ENCODE data around the gene DIP2A.
A peak's percentile ranks its signal among the peaks of the same experiment; 100 is the strongest.
"Not testable (repeated sequence)": the region's sequence is repeated elsewhere in the genome, so short reads cannot be mapped to it uniquely, and the experiment has no call there.

Gene DIP2A

GRCh38 chr21:46425041-46425440 lies 33.6 kb upstream of the DIP2A start:
- DNase-seq (ENCODE audit: low spot score), result no peak

- no peak for DNase-seq (ENCODE audit: low spot score)
Observed at GRCh38 chr21:46425571-46425970, 33.1 kb upstream of the DIP2A start.

- no peak for DNase-seq (ENCODE audit: low spot score)
Observed at GRCh38 chr21:46426313-46427046, 32.2 kb upstream of the DIP2A start.

GRCh38 chr21:46427516-46427915 lies 31.2 kb upstream of the DIP2A start:
- DNase-seq (ENCODE audit: low spot score), result no peak

- DNase-seq (ENCODE audit: low spot score), result no peak
Observed at GRCh38 chr21:46428286-46428685, 30.4 kb upstream of the DIP2A start.

GRCh38 chr21:46428987-46429710 lies 29.5 kb upstream of the DIP2A start:
- no peak for DNase-seq (ENCODE audit: low spot score)

- DNase-seq (ENCODE audit: low spot score), result no peak
Observed at GRCh38 chr21:46429754-46430681, 28.7 kb upstream of the DIP2A start.

GRCh38 chr21:46431448-46431847 lies 27.2 kb upstream of the DIP2A start:
- peak; percentile 29 for DNase-seq (ENCODE audit: low spot score)

GRCh38 chr21:46431884-46432488 lies 26.7 kb upstream of the DIP2A start:
- DNase-seq (ENCODE audit: low spot score), result no peak

GRCh38 chr21:46433116-46433515 lies 25.6 kb upstream of the DIP2A start:
- DNase-seq (ENCODE audit: low spot score), result not testable (repeated sequence)

- DNase-seq (ENCODE audit: low spot score), result no peak
Observed at GRCh38 chr21:46434322-46434958, 24.3 kb upstream of the DIP2A start.

- no peak for DNase-seq (ENCODE audit: low spot score)
Observed at GRCh38 chr21:46435786-46436227, 22.9 kb upstream of the DIP2A start.

- DNase-seq (ENCODE audit: low spot score), result no peak
Observed at GRCh38 chr21:46436621-46437020, 22.1 kb upstream of the DIP2A start.

- no peak for DNase-seq (ENCODE audit: low spot score)
Observed at GRCh38 chr21:46437096-46437498, 21.6 kb upstream of the DIP2A start.

- DNase-seq (ENCODE audit: low spot score), result no peak
Observed at GRCh38 chr21:46437511-46437910, 21.2 kb upstream of the DIP2A start.

GRCh38 chr21:46438241-46438640 lies 20.4 kb upstream of the DIP2A start:
- no peak for DNase-seq (ENCODE audit: low spot score)

- DNase-seq (ENCODE audit: low spot score), result no peak
Observed at GRCh38 chr21:46439906-46440305, 18.8 kb upstream of the DIP2A start.

GRCh38 chr21:46441331-46441730 lies 17.4 kb upstream of the DIP2A start:
- DNase-seq (ENCODE audit: low spot score), result no peak

- DNase-seq (ENCODE audit: low spot score), result no peak
Observed at GRCh38 chr21:46441961-46442498, 16.7 kb upstream of the DIP2A start.

- no peak for DNase-seq (ENCODE audit: low spot score)
Observed at GRCh38 chr21:46442938-46443337, 15.8 kb upstream of the DIP2A start.

GRCh38 chr21:46443910-46444309 lies 14.8 kb upstream of the DIP2A start:
- no peak for DNase-seq (ENCODE audit: low spot score)

All from cerebellar cortex (tissue), 1 donor.